ENCODE measurements around the gene RBFA. TPM values are rescaled to one million over a fixed set of nuclear protein-coding genes. Genes with fewer than 3 reads are reported as not detected.

Gene RBFA
- total RNA-seq, 1 experiment from 2014 or later: 25.1 TPM

DNA sequence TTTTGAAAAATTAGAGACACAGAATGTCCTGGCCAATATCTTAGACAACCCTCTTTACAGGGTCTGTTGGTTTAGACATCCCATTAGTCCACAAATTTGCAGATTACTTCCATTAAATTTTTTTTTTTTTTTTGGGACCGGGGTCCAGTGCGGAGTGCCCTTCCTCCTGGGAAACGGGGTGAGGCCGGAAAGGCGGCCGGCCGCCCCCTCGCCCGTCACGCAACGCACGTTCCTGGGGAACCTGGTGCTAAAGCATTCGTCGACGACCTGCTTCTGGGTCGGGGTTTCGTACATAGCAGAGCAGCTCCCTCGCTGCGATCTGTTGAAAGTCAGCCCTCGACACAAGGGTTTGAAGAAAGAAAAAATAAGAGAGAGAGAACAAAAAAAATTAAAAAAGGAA lies 21.5 kb upstream of the RBFA start:
- BruUV-seq (replicated peaks): no TSS peak
- POLR2A ChIA-PET (ENCODE audit: unreplicated experiment): no interaction called here

DNA sequence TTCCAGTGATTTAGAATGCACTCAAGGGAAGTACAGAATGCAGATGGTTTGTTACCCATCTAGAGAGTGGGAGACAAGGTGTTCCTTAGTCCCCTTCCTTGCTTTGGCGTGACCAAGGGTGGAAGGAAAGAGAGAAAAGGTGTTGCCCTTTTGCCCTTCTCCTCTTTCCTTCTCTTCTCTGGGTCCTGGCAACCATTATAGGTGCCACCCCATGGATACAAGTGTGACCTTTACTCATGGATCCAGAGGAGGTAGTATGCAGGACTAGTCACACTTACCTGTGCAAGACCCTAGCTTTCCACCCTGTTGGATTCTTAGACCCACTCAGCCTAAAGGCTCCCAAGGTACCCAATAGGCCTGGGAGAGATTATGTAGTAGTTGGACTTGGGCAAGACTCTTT lies 11.6 kb upstream of the RBFA start:
- Histone ChIP-seq H3K79me2 (ENCODE audit: low read depth) (no peaks in the 10 kb centered on the region), H3K36me3 (ENCODE audit: low read depth) (no peaks in the 10 kb centered on the region; the same call in 1 of the 2 replicates), H3K9me2 (ENCODE audit: insufficient read depth) (no peaks in the 10 kb centered on the region), H3K27me3 (ENCODE audit: insufficient read depth, low read depth) (peaks cover 5% of the 10 kb centered on the region; the same call in 1 of the 2 replicates), H3K27ac (no peak overlapping the region), H3F3A (ENCODE audit: insufficient read depth, low read depth) (no peaks in the 10 kb centered on the region), H3K4me2 (no peak overlapping the region), H4K20me1 (ENCODE audit: insufficient read depth) (no peaks in the 10 kb centered on the region), H3K4me1 (replicated peaks; ENCODE audit: insufficient read depth) (no peaks in the 10 kb centered on the region), H2AFZ (no peak overlapping the region), H3K9me3 (ENCODE audit: insufficient read depth, low read depth) (peaks cover 40% of the 10 kb centered on the region), H3K4me3 (no peak overlapping the region)
- ChIA-PET POLR2A (ENCODE audit: unreplicated experiment) (no interaction called here), CTCF (no interaction called here)
- no peak for TF ChIP-seq EZH2 (IDR thresholded peaks at IDR 0.05; ENCODE audit: low read depth)
- TF ChIP-seq, protein P1, sequence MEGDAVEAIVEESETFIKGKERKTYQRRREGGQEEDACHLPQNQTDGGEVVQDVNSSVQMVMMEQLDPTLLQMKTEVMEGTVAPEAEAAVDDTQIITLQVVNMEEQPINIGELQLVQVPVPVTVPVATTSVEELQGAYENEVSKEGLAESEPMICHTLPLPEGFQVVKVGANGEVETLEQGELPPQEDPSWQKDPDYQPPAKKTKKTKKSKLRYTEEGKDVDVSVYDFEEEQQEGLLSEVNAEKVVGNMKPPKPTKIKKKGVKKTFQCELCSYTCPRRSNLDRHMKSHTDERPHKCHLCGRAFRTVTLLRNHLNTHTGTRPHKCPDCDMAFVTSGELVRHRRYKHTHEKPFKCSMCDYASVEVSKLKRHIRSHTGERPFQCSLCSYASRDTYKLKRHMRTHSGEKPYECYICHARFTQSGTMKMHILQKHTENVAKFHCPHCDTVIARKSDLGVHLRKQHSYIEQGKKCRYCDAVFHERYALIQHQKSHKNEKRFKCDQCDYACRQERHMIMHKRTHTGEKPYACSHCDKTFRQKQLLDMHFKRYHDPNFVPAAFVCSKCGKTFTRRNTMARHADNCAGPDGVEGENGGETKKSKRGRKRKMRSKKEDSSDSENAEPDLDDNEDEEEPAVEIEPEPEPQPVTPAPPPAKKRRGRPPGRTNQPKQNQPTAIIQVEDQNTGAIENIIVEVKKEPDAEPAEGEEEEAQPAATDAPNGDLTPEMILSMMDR (conservative IDR thresholded peaks at IDR 0.05): no peak
- DNase-seq: no peak
- no TSS peak for BruUV-seq (replicated peaks)
- intact Hi-C loops (cut with micrococcal nuclease; ENCODE audit: unreplicated experiment): no loop called here

More for the DNA sequence above, 21.5 kb upstream of the RBFA start:
- Histone ChIP-seq H3K36me3 (ENCODE audit: low read depth) (no peaks in the 10 kb centered on the region), H3K27me3 (ENCODE audit: insufficient read depth, low read depth) (no peaks in the 10 kb centered on the region), H3K27ac (no peak overlapping the region), H3K4me3 (no peak overlapping the region), H3K79me2 (ENCODE audit: low read depth) (no peaks in the 10 kb centered on the region), H3K4me2 (no peak overlapping the region), H2AFZ (no peak overlapping the region), H4K20me1 (ENCODE audit: insufficient read depth) (no peaks in the 10 kb centered on the region), H3K4me1 (replicated peaks; ENCODE audit: insufficient read depth) (no peaks in the 10 kb centered on the region), H3K9me2 (ENCODE audit: insufficient read depth) (no peaks in the 10 kb centered on the region), H3K9me3 (ENCODE audit: insufficient read depth, low read depth) (no peaks in the 10 kb centered on the region), H3F3A (ENCODE audit: insufficient read depth, low read depth) (no peaks in the 10 kb centered on the region)
- DNase-seq: no peak
- intact Hi-C loops (cut with micrococcal nuclease; ENCODE audit: unreplicated experiment): no loop called here
- TF ChIP-seq, protein P1 (conservative IDR thresholded peaks at IDR 0.05): no peak
- no peak for TF ChIP-seq EZH2 (IDR thresholded peaks at IDR 0.05; ENCODE audit: low read depth)
- CTCF ChIA-PET: no interaction called here

DNA sequence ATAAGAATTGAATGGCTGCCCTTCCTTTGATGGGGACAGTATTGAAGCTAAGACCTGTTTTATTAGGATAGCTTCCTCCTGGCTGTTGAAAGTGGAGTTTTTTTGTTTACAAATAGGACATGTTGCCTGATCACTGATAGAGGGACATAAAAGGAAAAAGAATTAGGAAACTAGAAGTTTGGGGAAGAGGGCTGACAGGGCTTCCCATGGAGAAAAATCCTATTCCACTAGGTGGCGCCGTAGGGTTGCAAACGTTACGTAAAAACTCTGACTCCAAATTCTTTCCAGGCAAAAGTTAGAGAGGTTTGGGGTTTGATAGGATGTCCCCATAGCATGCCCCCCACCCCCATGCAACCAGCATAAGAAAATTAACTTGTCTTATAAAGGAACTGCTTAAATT lies 11.1 kb upstream of the RBFA start:
- Histone ChIP-seq H3K9me2 (ENCODE audit: insufficient read depth) (no peaks in the 10 kb centered on the region), H3K27ac (no peak overlapping the region), H3K4me3 (no peak overlapping the region), H3F3A (ENCODE audit: insufficient read depth, low read depth) (no peaks in the 10 kb centered on the region), H3K27me3 (ENCODE audit: insufficient read depth, low read depth) (peaks cover 5% of the 10 kb centered on the region; the same call in 1 of the 2 replicates), H3K4me2 (no peak overlapping the region), H4K20me1 (ENCODE audit: insufficient read depth) (no peaks in the 10 kb centered on the region), H3K4me1 (replicated peaks; ENCODE audit: insufficient read depth) (no peaks in the 10 kb centered on the region), H2AFZ (no peak overlapping the region), H3K36me3 (ENCODE audit: low read depth) (no peaks in the 10 kb centered on the region; the same call in 1 of the 2 replicates), H3K9me3 (ENCODE audit: insufficient read depth, low read depth) (peaks cover 40% of the 10 kb centered on the region), H3K79me2 (ENCODE audit: low read depth) (no peaks in the 10 kb centered on the region)
- DNase-seq: no peak
- ChIA-PET CTCF (no interaction called here), POLR2A (ENCODE audit: unreplicated experiment) (no interaction called here)
- TF ChIP-seq EZH2 (IDR thresholded peaks at IDR 0.05; ENCODE audit: low read depth): no peak
- TF ChIP-seq, protein P1 (conservative IDR thresholded peaks at IDR 0.05): peak; percentile 67
- intact Hi-C loops (cut with micrococcal nuclease; ENCODE audit: unreplicated experiment): no loop called here
- BruUV-seq (replicated peaks): no TSS peak
